Suprapubic skin (tissue), 4 donors: Measurements from ENCODE around the gene NHLRC2. TPM values are rescaled to one million over a fixed set of nuclear protein-coding genes. Genes with fewer than 3 reads are reported as not detected.

Experiments used
- DNase-seq, 2 donors: peaks; one replicate each; pipeline ENCODE4 v3.0.0-alpha.2; 2019; ENCODE audit warnings: low spot score in 2 of 2
- H3K27ac ChIP-seq: fragments of 200-600 bp; sonication (generic); one replicate; pipeline ENCODE4 v1.5.1; 2019
- H3K27me3 ChIP-seq: fragments of 200-600 bp; sonication (generic); one replicate; pipeline ENCODE4 v1.5.1; 2019
- H3K36me3 ChIP-seq: fragments of 200-600 bp; sonication (generic); one replicate; pipeline ENCODE4 v1.5.1; 2019
- H3K4me1 ChIP-seq: fragments of 200-600 bp; sonication (generic); one replicate; pipeline ENCODE4 v1.5.1; 2019
- H3K4me3 ChIP-seq: fragments of 200-600 bp; sonication (generic); one replicate; pipeline ENCODE4 v1.5.1; 2019; ENCODE audit warnings: mild to moderate bottlenecking
- H3K9me3 ChIP-seq: fragments of 200-600 bp; sonication (generic); one replicate; pipeline ENCODE4 v1.5.1; 2019
- EP300 ChIP-seq: sonication (generic); formaldehyde crosslinking; IDR thresholded peaks from one replicate; pipeline ENCODE4 v1.6.1; 2017; ENCODE audit warnings: antibody characterized with exemption
- POLR2A ChIP-seq, 2 donors: fragments of 450-650 bp; IDR thresholded peaks; one replicate each; pipeline ENCODE4 v1.6.1; 2017; ENCODE audit warnings: antibody characterized with exemption in 2 of 2, mild to moderate bottlenecking in 2 of 2, moderate library complexity in 2 of 2
- POLR2AphosphoS5 ChIP-seq, 3 donors: sonication (generic); formaldehyde crosslinking; IDR thresholded peaks; one replicate each; pipeline ENCODE4 v1.6.1; 2017; ENCODE audit warnings: antibody characterized with exemption in 3 of 3
- WGBS: methylation state at CpG from one replicate; pipeline ENCODE4 v1.1.5; 2018; 5-methylcytosine and 5-hydroxymethylcytosine counted together
- total RNA-seq, 4 donors: library from RNA; depleted of rRNA; stranded (reverse); fragments of >200 nt; gene quantifications; one replicate each; pipeline ENCODE4 v1.1.0, GENCODE V29; 2016
- TF ChIP-seq, protein P1 (sequence below), 2 donors: fragments of 200-600 bp in 1 of 2; fragments of 450-650 bp in 1 of 2; sonication (generic) in 1 of 2; IDR thresholded peaks; one replicate each; pipeline ENCODE4 v1.5.1; 2016 to 2019; ENCODE audit warnings: antibody characterized with exemption in 2 of 2, mild to moderate bottlenecking in 1 of 2, moderate library complexity in 1 of 2

Gene NHLRC2
- total RNA-seq, 4 donors from 2014 or later = 35.3 to 49.6 (median 42.3) TPM

DNA sequence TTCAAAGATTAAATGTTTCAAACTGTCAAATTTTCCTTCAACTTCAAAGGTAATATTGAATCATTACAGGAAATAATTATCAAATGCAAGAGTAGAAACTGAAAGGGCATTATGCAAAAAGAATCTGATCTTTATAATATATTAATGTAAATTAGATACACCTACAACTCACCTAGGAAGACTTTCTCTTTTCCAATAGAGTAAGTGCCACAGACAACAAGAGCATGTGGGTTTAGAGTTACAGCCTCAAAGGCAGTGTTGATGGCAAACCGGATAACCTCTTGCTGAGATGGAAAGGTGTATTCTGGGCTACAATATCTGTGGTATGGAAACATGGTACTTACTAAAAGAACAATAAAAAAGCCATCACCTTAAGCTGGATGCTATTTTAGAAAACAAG is 12.3 kb upstream of the NHLRC2 start:
- no peaks in the 10 kb centered on the region for H3K27me3 ChIP-seq
- H3K27ac ChIP-seq = no peak overlapping the region
- no peaks in the 10 kb centered on the region for H3K4me1 ChIP-seq
- no peak overlapping the region for H3K4me3 ChIP-seq
- TF ChIP-seq, protein P1, sequence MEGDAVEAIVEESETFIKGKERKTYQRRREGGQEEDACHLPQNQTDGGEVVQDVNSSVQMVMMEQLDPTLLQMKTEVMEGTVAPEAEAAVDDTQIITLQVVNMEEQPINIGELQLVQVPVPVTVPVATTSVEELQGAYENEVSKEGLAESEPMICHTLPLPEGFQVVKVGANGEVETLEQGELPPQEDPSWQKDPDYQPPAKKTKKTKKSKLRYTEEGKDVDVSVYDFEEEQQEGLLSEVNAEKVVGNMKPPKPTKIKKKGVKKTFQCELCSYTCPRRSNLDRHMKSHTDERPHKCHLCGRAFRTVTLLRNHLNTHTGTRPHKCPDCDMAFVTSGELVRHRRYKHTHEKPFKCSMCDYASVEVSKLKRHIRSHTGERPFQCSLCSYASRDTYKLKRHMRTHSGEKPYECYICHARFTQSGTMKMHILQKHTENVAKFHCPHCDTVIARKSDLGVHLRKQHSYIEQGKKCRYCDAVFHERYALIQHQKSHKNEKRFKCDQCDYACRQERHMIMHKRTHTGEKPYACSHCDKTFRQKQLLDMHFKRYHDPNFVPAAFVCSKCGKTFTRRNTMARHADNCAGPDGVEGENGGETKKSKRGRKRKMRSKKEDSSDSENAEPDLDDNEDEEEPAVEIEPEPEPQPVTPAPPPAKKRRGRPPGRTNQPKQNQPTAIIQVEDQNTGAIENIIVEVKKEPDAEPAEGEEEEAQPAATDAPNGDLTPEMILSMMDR (IDR thresholded peaks at IDR 0.05) = no peak
- no peak for TF ChIP-seq POLR2A (IDR thresholded peaks at IDR 0.05)
- no peak for TF ChIP-seq POLR2AphosphoS5 (IDR thresholded peaks at IDR 0.05)
- no peak for TF ChIP-seq EP300
- no peak for DNase-seq
- no peaks in the 10 kb centered on the region for H3K9me3 ChIP-seq
- peaks cover 19% of the 10 kb centered on the region for H3K36me3 ChIP-seq
- WGBS = 86% methylated on average over 1 of the region's 1 CpG

DNA sequence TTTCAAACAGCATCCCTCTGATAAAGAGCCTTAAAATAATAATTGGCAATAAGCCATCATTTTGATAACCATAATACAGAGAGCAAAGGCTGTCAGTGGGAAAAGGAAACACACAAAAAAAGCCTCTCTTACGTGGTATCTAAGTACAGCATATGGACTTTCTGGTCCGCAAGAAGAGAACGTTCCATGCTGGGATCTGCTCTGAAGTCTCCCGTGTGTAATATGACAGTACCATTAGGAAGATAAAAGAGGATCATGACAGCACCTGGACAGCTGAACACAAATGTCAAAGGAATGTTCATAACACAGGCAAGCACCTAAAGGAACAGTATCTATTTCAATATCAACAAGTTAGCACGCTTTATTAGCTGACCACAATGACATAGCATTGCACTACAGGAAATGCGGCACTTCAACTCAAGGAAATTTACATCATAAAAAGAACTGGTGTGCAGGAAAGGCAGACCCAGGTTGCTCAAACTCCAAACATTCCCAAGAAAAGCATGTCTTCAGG is 10.4 kb upstream of the NHLRC2 start:
- no peak overlapping the region for H3K27ac ChIP-seq
- no peak for DNase-seq
- no peak for TF ChIP-seq EP300
- no peak for TF ChIP-seq POLR2AphosphoS5 (IDR thresholded peaks at IDR 0.05)
- TF ChIP-seq, protein P1 (IDR thresholded peaks at IDR 0.05) = no peak
- no peak for TF ChIP-seq POLR2A (IDR thresholded peaks at IDR 0.05)
- 75% methylated on average over 6 of the region's 6 CpGs for WGBS
- H3K36me3 ChIP-seq = peaks cover 19% of the 10 kb centered on the region
- no peak overlapping the region for H3K4me3 ChIP-seq
- H3K4me1 ChIP-seq = no peaks in the 10 kb centered on the region
- H3K27me3 ChIP-seq = no peaks in the 10 kb centered on the region
- H3K9me3 ChIP-seq = no peaks in the 10 kb centered on the region

DNA sequence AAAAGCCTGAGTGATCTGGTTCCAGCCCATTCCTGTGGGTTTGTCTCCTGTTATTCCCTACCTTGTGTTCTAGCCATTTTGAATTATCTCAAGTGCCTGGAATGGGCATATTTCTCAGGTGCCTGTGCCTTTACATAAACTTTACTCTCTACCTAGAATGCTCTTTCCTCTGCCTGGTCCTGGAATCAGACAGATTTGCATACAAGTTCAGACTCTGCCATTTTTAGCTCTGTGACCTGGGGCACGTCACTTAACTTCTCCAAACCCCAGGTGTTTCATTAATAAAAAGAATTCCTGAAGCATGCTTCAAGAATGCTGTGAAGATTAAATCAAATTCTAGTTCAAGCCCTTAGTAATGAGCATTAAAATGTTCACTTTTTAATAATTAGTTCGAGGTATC is 8.4 kb upstream of the NHLRC2 start:
- Histone ChIP-seq H3K9me3 (no peaks in the 10 kb centered on the region), H3K27me3 (no peaks in the 10 kb centered on the region), H3K36me3 (peaks cover 11% of the 10 kb centered on the region), H3K27ac (no peak overlapping the region), H3K4me3 (no peak overlapping the region), H3K4me1 (no peaks in the 10 kb centered on the region)
- 76% methylated on average over 2 of the region's 2 CpGs for WGBS
- no peak for DNase-seq
- TF ChIP-seq POLR2A (IDR thresholded peaks at IDR 0.05) (no peak), EP300 (no peak), POLR2AphosphoS5 (IDR thresholded peaks at IDR 0.05) (no peak)
- TF ChIP-seq, protein P1 (IDR thresholded peaks at IDR 0.05) = no peak

DNA sequence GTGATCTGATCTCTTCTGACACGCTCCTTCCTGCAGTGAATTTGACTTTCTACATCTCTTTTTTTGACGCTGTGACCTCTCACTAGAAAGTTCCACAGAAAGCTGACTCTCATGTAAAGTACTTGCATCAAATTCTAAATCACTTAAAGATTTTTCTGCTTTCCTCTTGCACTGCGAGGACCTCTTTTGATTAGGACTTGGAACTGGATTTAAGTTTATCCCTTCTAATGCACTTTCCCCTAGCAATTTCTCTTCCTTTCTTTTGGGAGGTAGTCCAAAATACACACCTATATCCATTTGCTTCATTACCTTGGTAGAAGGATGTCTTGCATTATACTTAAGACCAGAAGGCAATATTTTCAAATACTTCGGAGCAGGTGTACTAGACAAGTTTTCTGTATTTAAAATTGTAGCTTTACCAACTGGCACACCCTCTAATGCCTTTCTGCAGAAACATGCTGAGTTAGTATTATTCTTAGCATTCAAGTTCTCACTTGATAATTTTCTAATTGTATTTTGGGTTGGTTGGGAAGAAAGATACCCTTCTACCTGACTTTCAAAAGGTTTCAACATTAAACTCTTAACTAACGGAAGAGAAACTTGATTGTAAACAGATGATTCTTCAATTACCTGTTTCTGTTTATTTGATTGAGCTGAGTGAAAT is 5.2 kb upstream of the NHLRC2 start:
- 78% methylated on average over 5 of the region's 5 CpGs for WGBS
- H3K27me3 ChIP-seq = no peaks in the 10 kb centered on the region
- no peaks in the 10 kb centered on the region for H3K9me3 ChIP-seq
- TF ChIP-seq EP300 (no peak), POLR2A (IDR thresholded peaks at IDR 0.05) (no peak), POLR2AphosphoS5 (IDR thresholded peaks at IDR 0.05) (no peak)
- TF ChIP-seq, protein P1 (IDR thresholded peaks at IDR 0.05) = no peak
- peaks cover 6% of the 10 kb centered on the region for H3K36me3 ChIP-seq
- peaks cover 9% of the 10 kb centered on the region for H3K4me1 ChIP-seq
- H3K27ac ChIP-seq = no peak overlapping the region
- no peak for DNase-seq
- H3K4me3 ChIP-seq = no peak overlapping the region

- Histone ChIP-seq H3K27me3 (no peaks in the 10 kb centered on the region), H3K4me1 (peaks cover 9% of the 10 kb centered on the region), H3K9me3 (no peaks in the 10 kb centered on the region), H3K36me3 (peaks cover 5% of the 10 kb centered on the region), H3K27ac (no peak overlapping the region), H3K4me3 (no peak overlapping the region)
- DNase-seq = no peak
- TF ChIP-seq EP300 = no peak
- no peak for TF ChIP-seq POLR2AphosphoS5 (IDR thresholded peaks at IDR 0.05)
- no peak for TF ChIP-seq POLR2A (IDR thresholded peaks at IDR 0.05)
- TF ChIP-seq, protein P1 (IDR thresholded peaks at IDR 0.05) = no peak
- 89% methylated on average over 7 of the region's 7 CpGs for WGBS
These were observed 4.5 kb upstream of the NHLRC2 start for GRCh38 chr10:113849946-113850345.
